Endothelial cell of umbilical vein (primary cell): Measurements from ENCODE around the gene SFMBT1. TPM values are rescaled to one million over a fixed set of nuclear protein-coding genes. Genes with fewer than 3 reads are reported as not detected.

Experiments used
- BruUV-seq: library from RNA; stranded (reverse); fragments of 400-500 nt; replicated peaks from 2 replicates; lab custom pipeline; 2021; lab: Mats Ljungman, UMichigan
- CTCF ChIA-PET: fragments of 300-600, 350-600 bp; sonication (Branson Sonifier 250); formaldehyde crosslinking; loops from one replicate; lab custom pipeline; 2021; ENCODE audit warnings: antibody characterized with exemption, inconsistent platforms; lab: Charles Lee
- POLR2A ChIA-PET: fragments of 300-600, 350-600 bp; sonication (Branson Sonifier 250); formaldehyde crosslinking; loops from one replicate; lab custom pipeline; 2021; ENCODE audit warnings: antibody characterized with exemption, inconsistent platforms; lab: Charles Lee
- DNase-seq: peaks from one replicate; pipeline ENCODE4 v3.0.0-alpha.2; 2011; ENCODE audit warnings: low read depth, low spot score
- FAIRE-seq: peaks from 2 replicates; lab custom pipeline; 2011; peaks lifted over from hg19 to GRCh38; lab: Jason Lieb, UNC
- H2AFZ ChIP-seq: 2 replicates; pipeline ENCODE4 v1.6.0; 2012; ENCODE audit warnings: low read depth, low read length, control low read depth, inconsistent platforms
- H3K27ac ChIP-seq: 2 replicates; pipeline ENCODE4 v1.5.1; 2011; ENCODE audit warnings: low read depth, mild to moderate bottlenecking, control low read depth, low read length, moderate library complexity; ENCODE audit not compliant: insufficient read depth
- H3K27me3 ChIP-seq, 2 experiments: 2 replicates each; pipeline versions ENCODE4 v1.6.0 to v1.6.1; 2011; ENCODE audit warnings: low read length in 2 of 2, mixed read lengths in 1 of 2; ENCODE audit not compliant: control insufficient read depth in 2 of 2, insufficient read depth in 2 of 2
- H3K36me3 ChIP-seq, 2 experiments: 2 replicates in 1 of 2; 3 replicates in 1 of 2; pipeline ENCODE4 v1.5.1; 2011; ENCODE audit warnings: low read length in 2 of 2, mild to moderate bottlenecking in 1 of 2, moderate library complexity in 1 of 2; ENCODE audit not compliant: control insufficient read depth in 2 of 2, insufficient read depth in 2 of 2; ENCODE audit errors: extremely low read depth in 1 of 2
- H3K4me1 ChIP-seq: 3 replicates; pipeline ENCODE4 v1.5.1; 2011; ENCODE audit warnings: mild to moderate bottlenecking, low read length; ENCODE audit not compliant: control insufficient read depth, insufficient read depth; ENCODE audit errors: extremely low read depth
- H3K4me2 ChIP-seq: 2 replicates; pipeline ENCODE4 v1.6.1; 2011; ENCODE audit warnings: low read length, control low read depth, mixed read lengths; ENCODE audit not compliant: insufficient read depth
- H3K4me3 ChIP-seq, 3 experiments: fragments of 200-600 bp in 1 of 3; sonication (generic), shearing (Covaris generic) in 1 of 3; replicated peaks in 1 of 3; 2 replicates each; pipeline ENCODE4 v1.5.1; 2011 to 2016; ENCODE audit warnings: control low read depth in 3 of 3, low read length in 3 of 3, mild to moderate bottlenecking in 2 of 3, inconsistent platforms in 1 of 3, low read depth in 1 of 3, moderate library complexity in 1 of 3; ENCODE audit not compliant: insufficient read depth in 1 of 3
- H3K79me2 ChIP-seq: 2 replicates; pipeline ENCODE4 v1.6.0; 2012; ENCODE audit warnings: low read length, inconsistent platforms; ENCODE audit not compliant: control insufficient read depth, insufficient read depth
- H3K9ac ChIP-seq: replicated peaks from 2 replicates; pipeline ENCODE3; 2011; ENCODE audit warnings: low read length, control low read depth; ENCODE audit not compliant: insufficient read depth; ENCODE audit errors: extremely low read depth
- H3K9me1 ChIP-seq: replicated peaks from 3 replicates; pipeline ENCODE4 v1.6.0; 2011; ENCODE audit warnings: mild to moderate bottlenecking, low read length; ENCODE audit not compliant: control insufficient read depth, insufficient read depth; ENCODE audit errors: extremely low read depth
- H3K9me3 ChIP-seq: replicated peaks from 2 replicates; pipeline ENCODE4 v1.5.1; 2012; ENCODE audit warnings: low read length, inconsistent platforms; ENCODE audit not compliant: control insufficient read depth, insufficient read depth
- H4K20me1 ChIP-seq: replicated peaks from 2 replicates; pipeline ENCODE3; 2011; ENCODE audit warnings: mild to moderate bottlenecking, low read length; ENCODE audit not compliant: control insufficient read depth, insufficient read depth; ENCODE audit errors: extremely low read depth
- CTCF ChIP-seq, 2 donors: IDR thresholded peaks; 1 replicate in 1 of 2; 2 replicates in 1 of 2; pipeline ENCODE4 v1.5.1; 2011; ENCODE audit warnings: low read length in 2 of 2, mild to moderate bottlenecking in 2 of 2, moderate library complexity in 2 of 2, control low read depth in 1 of 2, inconsistent platforms in 1 of 2, low read depth in 1 of 2; ENCODE audit not compliant: insufficient read depth in 1 of 2; ENCODE audit errors: extremely low read depth in 1 of 2
- EZH2 ChIP-seq: IDR thresholded peaks from 2 replicates; pipeline ENCODE4 v1.6.1; 2012; ENCODE audit warnings: borderline replicate concordance, low read depth, mild to moderate bottlenecking, moderate library complexity, low read length, inconsistent platforms; ENCODE audit not compliant: severe bottlenecking
- FOS ChIP-seq: IDR thresholded peaks from 2 replicates; pipeline ENCODE4 v1.6.1; 2011; ENCODE audit warnings: mild to moderate bottlenecking, low read length, moderate library complexity, borderline replicate concordance; ENCODE audit not compliant: insufficient read depth
- GATA2 ChIP-seq: IDR thresholded peaks from 2 replicates; pipeline ENCODE4 v1.7.0; 2011; ENCODE audit warnings: low read depth, mild to moderate bottlenecking, moderate library complexity, mixed read lengths, low read length; ENCODE audit not compliant: insufficient read length, insufficient read depth
- JUN ChIP-seq: IDR thresholded peaks from 2 replicates; pipeline ENCODE4 v1.6.1; 2011; ENCODE audit warnings: borderline replicate concordance, low read depth; ENCODE audit not compliant: insufficient read length, insufficient read depth
- MAX ChIP-seq: IDR thresholded peaks from 2 replicates; pipeline ENCODE4 v1.6.1; 2011; ENCODE audit not compliant: insufficient read depth, insufficient read length
- MYC ChIP-seq: IDR thresholded peaks from one replicate; pipeline ENCODE4 v1.6.1; 2011; ENCODE audit warnings: mild to moderate bottlenecking, low read depth, low read length
- POLR2A ChIP-seq: IDR thresholded peaks from 2 replicates; pipeline ENCODE4 v1.6.1; 2012; ENCODE audit warnings: low read depth, mild to moderate bottlenecking, control low read depth, low read length
- POLR2AphosphoS5 ChIP-seq: IDR thresholded peaks from 2 replicates; pipeline ENCODE4 v1.6.1; 2012; ENCODE audit warnings: low read depth, mild to moderate bottlenecking, control low read depth, low read length, moderate library complexity; ENCODE audit not compliant: insufficient read depth
- dilution Hi-C: fragments of 300-500 bp; cut with MboI; formaldehyde crosslinking; loops from one replicate; pipeline ENCODE4 v1.15.0; 2019; ENCODE audit warnings: low sequenced_read_pairs; ENCODE audit not compliant: extremely low pct_ligation_motif_present
- intact Hi-C: fragments of 100-400 bp; cut with micrococcal nuclease; formaldehyde crosslinking; loops from one replicate; pipeline ENCODE4 v1.10.0; 2022
- polyA plus RNA-seq, 4 experiments: library from polyadenylated mRNA; depleted of rRNA in 3 of 4; stranded (reverse) in 3 of 4; unstranded in 1 of 4; fragments of >200 nt; gene quantifications; 2 replicates each; pipeline versions ENCODE4 v1.2.1 to v1.2.3, GENCODE V29; 2011 to 2012; ENCODE audit warnings: missing spikeins in 1 of 4
- total RNA-seq: library from RNA; stranded (reverse); gene quantifications from 2 replicates; pipeline ENCODE4 v1.2.3, GENCODE V29; 2021

Gene SFMBT1
- total and polyA plus RNA-seq, 2 donors (not counting 3 experiments of a cell fraction or from before 2014, with no cell fraction given): 1.8 to 6.0 TPM

DNA sequence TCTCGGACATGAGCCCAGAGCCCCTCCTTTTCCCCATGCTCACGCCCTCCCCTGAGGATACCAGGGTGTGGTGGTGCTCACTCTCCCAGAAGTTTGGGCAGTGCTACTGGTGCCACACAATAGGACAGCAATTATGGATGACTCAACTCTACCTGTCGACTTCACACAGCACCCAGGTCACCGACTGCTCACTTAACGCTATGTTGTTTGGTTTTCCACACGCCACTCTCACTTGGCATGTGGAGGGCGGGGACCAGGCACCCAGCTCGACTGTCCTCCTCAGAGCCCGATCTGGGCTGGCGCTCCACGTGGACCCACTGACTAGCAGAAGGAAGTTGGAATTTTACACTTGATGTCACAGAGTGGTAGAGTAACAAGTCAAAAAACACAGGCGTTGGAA lies 179.4 kb downstream of the SFMBT1 start:
- no peaks in the 10 kb centered on the region for H3K36me3 ChIP-seq
- no peak for FAIRE-seq
- TF ChIP-seq POLR2A (no peak), CTCF (IDR thresholded peaks at IDR 0.05; ENCODE audit: extremely low read depth in 1 of 2, insufficient read depth in 1 of 2, low read depth in 1 of 2, low read length in 2 of 2) (no peak), MAX (no peak), POLR2AphosphoS5 (no peak)
- no peaks in the 10 kb centered on the region for H3K9me3 ChIP-seq
- H4K20me1 ChIP-seq: no peaks in the 10 kb centered on the region
- no peaks in the 10 kb centered on the region for H3K79me2 ChIP-seq
- POLR2A ChIA-PET: no interaction called here
- no peak overlapping the region for H2AFZ ChIP-seq
- dilution Hi-C loops (no loop called here), intact Hi-C loops (no loop called here)
- H3K4me3 ChIP-seq: no peak overlapping the region
- H3K4me1 ChIP-seq: no peaks in the 10 kb centered on the region
- no peak overlapping the region for H3K27ac ChIP-seq
- no peaks in the 10 kb centered on the region for H3K9me1 ChIP-seq
- BruUV-seq: no TSS peak
- H3K27me3 ChIP-seq: no peaks in the 10 kb centered on the region
- no peak overlapping the region for H3K9ac ChIP-seq
- CTCF ChIA-PET: no interaction called here
- no peak for DNase-seq
- H3K4me2 ChIP-seq: no peak overlapping the region

GRCh38 chr3:52865994-52866393 lies 179.9 kb downstream of the SFMBT1 start:
- dilution Hi-C loops: no loop called here
- H3K4me3 ChIP-seq: no peak overlapping the region
- FAIRE-seq: no peak
- CTCF ChIA-PET: no interaction called here
- H2AFZ ChIP-seq: no peak overlapping the region
- H3K36me3 ChIP-seq: no peaks in the 10 kb centered on the region
- intact Hi-C loops: no loop called here
- BruUV-seq: no TSS peak
- POLR2A ChIA-PET: no interaction called here
- no peaks in the 10 kb centered on the region for H4K20me1 ChIP-seq
- TF ChIP-seq POLR2AphosphoS5: no peak
- no peak for TF ChIP-seq EZH2
- TF ChIP-seq JUN: no peak
- TF ChIP-seq CTCF (IDR thresholded peaks at IDR 0.05; ENCODE audit: extremely low read depth in 1 of 2, insufficient read depth in 1 of 2, low read depth in 1 of 2, low read length in 2 of 2): no peak
- no peak for TF ChIP-seq FOS
- no peak for TF ChIP-seq MAX
- TF ChIP-seq MYC: no peak
- no peak for TF ChIP-seq POLR2A
- no peak for TF ChIP-seq GATA2
- no peaks in the 10 kb centered on the region for H3K27me3 ChIP-seq
- H3K9ac ChIP-seq: no peak overlapping the region
- H3K79me2 ChIP-seq: no peaks in the 10 kb centered on the region
- H3K27ac ChIP-seq: no peak overlapping the region
- H3K9me1 ChIP-seq: no peaks in the 10 kb centered on the region
- no peak overlapping the region for H3K4me2 ChIP-seq
- H3K4me1 ChIP-seq: no peaks in the 10 kb centered on the region
- H3K9me3 ChIP-seq: no peaks in the 10 kb centered on the region
- DNase-seq: no peak
